HL-60/S4 treated with phorbol 12-myristate 13-acetate at 8.2 ng/mL for 4 days and 3 days (cell line): Measurements from ENCODE around the gene ERVW-1.
"Not testable (repeated sequence)": the region's sequence is repeated elsewhere in the genome, so short reads cannot be mapped to it uniquely, and the experiment has no call there.

Experiments
- in situ Hi-C: fragments of 300-500 bp; cut with MboI; formaldehyde crosslinking; loops from 2 replicates; pipeline ENCODE4 v1.15.0; 2022; ENCODE audit warnings: low sequenced_read_pairs

Gene ERVW-1

DNA sequence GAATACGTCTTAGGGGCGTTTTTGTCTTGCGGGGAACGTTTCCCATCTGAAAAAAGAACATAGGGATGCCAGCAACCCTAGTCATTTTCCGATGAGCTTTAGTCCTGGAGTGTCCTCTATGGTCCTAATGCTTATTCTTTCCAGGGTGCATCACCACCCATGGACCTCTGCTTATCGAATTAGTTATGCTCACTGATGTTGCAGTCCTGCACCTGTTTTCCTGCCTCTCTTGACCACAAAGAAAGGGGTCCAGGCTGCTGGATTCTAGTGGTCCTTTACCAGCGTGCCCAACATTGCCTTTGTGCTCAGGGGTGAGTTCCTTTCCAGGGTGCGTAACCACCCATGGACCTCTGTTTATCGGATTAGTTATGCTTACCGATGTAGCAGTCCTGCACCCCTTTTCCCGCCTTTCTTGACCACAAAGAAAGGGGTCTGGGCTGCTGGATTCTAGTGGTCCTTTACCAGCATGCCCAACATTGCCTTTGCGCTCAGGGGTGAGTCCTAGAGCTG, 2.4 kb downstream of the ERVW-1 start:
- in situ Hi-C loops, result not testable (repeated sequence)

DNA sequence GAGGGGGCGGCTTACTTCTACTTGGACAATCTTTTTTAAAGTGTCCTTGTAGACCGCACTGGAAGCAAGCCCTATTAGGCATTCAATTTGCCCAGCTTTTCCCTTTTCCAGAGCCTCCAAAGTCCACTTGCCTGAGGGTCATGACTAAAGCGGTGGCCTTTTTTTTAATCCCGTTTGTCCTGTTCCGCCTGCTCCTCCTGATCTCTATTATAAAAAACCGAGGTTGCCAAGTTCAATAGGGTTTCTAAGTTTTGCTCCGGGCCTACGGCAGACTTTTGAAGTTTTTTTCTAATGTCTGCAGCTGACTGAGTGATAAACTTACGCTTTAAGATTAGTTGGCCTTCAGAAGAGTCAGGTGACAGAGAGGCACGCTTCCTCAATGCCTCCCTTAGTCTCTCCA, 3.8 kb downstream of the ERVW-1 start:
- in situ Hi-C loops, result not testable (repeated sequence)

DNA sequence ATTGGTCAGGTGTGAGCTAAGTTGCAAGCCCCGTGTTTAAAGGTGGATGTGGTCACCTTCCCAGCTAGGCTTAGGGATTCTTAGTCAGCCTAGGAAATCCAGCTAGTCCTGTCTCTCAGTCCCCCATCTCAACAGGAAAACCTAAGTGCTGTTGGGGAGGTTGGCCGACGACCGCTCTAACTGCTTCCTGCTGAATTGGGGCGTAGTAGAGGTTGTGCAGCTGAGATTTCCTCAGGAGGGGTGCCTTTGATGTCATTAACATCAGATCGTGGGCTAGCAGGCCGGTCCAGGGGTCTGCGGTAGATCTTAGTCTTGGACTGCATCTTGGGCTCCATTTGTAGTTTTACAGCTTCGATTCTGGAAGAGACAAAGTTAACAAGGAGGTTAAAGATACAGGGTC, 9.2 kb downstream of the ERVW-1 start:
- in situ Hi-C loops, result not testable (repeated sequence)

DNA sequence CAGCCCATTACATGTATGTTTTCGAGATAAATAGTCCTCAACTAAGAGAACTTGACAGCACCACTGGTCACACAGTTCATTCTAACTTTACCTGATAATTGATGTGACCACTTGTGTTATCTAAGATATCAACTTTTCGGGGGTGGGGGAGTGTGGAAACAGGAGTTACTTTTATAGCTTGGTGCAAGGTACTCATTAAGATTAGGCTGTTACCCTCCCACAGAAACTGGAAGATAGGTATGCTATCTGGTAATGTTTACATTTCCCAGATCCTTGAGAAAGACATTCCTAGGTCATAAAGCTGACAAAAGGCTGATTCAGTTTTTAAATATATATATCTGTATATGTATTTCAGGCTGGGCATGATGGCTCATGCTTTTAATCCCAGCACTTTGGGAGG, 11.1 kb downstream of the ERVW-1 start:
- in situ Hi-C loops, result no loop called here

DNA sequence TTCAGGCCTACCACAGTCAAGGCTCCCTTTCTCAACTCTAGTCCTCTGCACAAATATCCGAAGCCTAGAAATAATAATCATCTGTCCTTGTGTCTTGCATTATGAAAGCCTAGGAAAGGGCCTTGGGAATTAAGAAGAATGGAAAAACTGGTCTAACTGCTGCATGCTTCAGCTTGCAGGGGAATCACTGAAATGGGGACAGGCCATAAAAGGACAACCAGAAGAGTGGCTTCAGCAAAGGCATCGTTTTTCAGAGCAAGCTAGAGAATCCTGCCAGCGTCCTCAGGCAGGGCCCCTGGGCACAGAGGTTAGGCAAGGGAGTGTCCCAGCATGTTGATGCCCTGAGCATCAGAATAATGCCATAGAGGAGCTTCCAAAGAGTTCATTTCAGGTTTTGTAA, 13.2 kb downstream of the ERVW-1 start:
- in situ Hi-C loops, result no loop called here

DNA sequence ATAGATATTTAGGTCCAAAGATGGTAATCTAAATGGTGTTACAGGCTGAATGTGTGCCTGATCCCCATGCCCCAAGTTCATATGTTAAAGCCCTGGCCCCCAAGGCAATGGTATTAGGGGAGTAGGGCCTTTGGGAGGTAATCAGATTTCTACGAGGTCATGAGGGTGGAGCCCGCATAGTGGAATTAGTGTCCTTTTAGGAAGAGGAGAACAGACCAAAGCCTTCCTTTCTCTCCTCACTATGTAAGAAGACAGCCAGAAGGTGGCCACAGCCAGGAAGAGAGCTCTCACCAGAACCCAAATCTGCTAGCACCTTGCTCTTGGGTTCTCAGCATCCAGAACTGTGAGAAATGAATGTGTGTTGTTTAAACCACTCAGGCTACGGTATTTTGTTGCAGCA, 15.2 kb downstream of the ERVW-1 start:
- in situ Hi-C loops, result no loop called here

DNA sequence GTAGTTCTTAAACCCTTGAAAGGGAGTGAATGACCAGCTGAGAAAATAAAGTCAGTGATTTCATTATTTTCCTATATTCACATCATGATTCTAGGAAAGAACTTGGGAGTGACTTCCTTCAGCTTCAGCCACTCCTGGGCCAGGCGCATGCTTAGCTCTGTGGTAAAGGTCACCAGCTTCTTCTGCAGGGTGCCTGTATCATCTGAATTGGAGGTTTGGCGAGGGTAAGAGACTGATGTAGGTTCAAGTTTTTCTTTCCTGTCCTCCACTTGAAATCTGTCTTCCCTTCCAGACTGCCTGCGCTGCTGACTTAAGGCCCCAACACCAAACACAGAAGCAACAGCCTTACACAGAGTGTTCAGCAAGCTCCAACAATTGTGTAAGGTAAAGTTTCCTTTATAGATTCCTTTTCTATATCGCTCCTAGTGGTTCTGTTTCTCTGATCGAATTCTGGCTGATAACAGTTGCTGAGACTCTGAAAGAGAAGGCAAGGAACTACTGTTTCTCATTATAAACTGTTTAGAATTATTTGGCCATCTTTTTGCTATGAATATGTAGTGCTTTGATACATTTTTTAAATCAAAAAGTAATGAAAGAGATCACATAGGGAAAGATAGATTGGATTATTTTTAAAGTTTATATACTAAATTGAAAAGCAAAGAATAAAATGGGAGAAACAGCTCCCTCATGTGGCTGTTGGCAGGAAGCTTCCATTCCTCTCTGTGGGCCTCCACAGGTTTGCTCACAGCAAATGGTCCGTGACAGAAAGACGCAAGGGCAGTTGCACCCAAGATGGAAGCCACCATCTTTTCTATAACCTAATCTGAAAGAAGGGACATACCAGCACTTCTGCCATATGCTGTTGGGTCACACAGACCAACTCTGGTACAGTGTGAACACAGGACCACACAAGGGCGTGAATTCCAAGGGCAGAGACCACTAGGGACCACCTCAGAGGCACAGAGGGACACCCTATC, 16.4 kb downstream of the ERVW-1 start:
- in situ Hi-C loops, result no loop called here

DNA sequence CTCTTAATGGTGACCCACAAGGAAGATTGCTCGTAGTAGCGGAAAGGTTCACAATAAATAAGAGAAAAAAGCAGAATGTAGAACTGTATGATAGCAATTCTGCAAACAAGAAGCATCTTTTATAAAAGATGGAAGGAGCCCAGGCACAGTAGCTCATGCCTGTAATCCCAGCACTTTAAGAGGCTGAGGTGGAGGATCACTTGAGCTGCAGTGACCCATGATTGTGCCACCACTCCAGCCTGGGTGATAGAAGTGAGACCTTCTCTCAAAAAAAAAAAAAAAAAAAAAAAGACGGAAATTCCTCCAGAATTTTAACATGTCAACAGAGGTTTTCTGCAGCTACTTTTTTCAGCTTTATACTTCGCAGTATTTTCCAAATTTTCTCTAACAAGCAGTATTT, 17.2 kb downstream of the ERVW-1 start:
- in situ Hi-C loops, result no loop called here

DNA sequence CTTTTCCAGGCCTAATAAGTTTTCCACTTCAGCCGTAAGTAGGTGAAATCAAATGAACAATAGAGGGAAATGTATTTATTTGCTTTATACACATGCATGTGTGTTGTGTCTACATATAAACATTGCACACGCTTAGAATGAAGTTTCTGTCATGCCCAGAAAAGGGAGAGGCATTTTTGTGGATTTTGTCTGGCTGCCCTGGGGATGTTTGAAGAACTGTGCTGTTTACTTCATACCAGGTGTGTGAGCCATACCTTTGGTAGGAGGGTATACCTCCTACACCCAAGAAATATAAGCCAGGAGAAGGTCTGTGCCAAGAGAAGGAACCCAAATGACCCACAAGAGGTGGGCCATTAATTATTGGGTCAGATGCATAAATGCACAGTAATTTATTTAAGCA, 17.6 kb downstream of the ERVW-1 start:
- in situ Hi-C loops, result no loop called here

DNA sequence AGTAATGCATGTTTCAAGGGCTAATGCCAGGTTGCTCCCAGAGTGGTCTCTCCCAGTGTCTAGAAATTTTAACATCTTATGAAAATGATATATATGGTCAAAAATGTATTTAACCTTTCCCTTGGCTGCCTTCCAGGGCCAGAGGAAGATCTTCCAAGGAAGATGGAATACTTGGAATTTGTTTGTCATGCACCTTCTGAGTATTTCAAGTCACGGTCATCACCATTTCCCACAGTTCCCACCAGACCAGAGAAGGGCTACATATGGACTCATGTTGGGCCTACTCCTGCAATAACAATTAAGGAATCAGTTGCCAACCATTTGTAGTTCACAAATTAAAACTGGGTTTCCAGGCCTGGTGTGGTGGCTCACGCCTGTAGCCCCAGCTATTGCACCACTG, 21.5 kb downstream of the ERVW-1 start:
- in situ Hi-C loops, result no loop called here

DNA sequence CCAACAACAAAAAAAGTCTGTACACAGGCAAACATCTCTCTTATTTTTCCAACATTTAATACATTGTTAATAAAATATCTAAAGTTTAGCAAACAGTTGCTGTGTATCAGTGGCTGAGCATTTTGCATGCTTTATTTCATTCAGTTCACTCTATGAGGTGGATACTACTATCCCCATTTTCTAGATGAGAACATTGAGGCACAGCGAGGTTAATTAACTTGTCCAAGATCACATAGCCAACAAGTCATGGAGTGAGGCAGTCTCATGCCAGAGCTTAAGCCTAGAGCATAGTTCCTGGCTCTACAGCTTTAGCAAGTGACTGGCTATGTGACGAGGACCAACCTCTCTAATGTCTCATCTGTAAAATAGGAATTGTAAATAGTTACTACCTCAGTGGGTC, 26.1 kb downstream of the ERVW-1 start:
- in situ Hi-C loops, result no loop called here

DNA sequence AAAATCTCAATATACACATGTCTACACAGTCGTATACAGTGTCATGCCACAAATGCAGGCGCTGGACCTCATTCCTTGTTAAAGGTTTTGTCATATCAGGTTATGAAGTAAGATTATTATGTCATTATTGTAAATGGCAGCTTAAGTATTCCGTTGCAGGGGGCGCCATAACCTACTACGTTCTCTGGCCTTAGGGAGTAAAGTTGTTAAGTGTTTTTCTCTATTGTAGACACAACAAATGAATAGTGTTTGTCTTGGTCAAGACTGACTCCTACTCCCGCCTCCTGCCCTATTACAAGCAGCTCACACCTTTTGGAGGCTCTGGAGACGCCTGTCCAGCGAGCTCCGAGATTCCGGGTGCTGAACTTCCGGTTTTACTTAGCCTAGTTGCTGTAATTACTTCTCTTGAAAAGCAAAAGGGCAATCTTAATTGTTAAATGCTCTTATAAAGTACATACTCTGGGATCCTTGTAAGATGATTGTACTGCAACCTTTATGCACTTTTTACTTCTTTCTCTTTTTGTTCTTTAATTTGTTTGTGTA, 29.5 kb downstream of the ERVW-1 start:
- in situ Hi-C loops, result no loop called here

DNA sequence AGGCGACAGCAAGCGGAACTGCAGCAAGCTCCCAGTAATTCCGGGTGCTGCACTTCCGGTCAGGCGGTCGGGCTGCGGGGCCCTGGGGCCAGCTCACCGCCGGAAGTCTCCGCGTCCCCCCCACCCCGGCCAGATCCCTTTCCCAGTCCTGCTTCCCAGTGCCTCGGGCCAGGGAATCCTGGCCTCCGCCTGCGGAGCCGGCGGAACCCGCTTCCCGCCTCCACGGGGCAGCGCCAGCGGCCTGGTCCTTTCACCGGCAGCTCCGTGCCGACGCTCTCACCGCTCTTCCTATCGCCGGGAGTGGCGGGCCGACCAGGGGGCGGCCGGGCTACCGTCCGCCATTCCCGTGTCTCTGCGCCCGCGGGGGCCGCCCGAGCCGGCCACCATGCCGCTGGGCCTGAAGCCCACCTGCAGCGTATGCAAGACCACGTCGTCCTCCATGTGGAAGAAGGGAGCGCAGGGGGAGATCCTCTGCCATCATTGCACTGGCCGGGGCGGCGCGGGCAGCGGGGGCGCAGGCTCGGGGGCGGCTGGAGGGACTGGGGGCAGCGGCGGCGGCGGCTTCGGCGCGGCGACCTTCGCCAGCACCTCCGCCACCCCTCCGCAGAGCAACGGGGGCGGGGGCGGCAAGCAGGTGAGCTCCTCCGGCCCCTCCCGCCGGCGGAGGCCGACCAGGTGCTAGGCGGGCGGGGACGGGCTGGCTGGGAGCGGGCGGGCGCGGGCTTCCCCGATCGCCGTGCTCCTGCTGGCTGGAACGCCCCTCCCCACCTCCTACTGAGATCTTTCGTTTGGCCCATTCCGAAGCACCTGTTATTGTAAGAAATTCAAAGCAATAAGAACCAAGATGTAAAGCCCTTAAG, 30.2 kb downstream of the ERVW-1 start, which contains the start of gene GATAD1:
TSS of gene GATAD1 (plus strand) at position 138 of the 860 bp plus-strand sequence. CDS start at position 386, 248 bp downstream.
- in situ Hi-C loops, result no loop called here

DNA sequence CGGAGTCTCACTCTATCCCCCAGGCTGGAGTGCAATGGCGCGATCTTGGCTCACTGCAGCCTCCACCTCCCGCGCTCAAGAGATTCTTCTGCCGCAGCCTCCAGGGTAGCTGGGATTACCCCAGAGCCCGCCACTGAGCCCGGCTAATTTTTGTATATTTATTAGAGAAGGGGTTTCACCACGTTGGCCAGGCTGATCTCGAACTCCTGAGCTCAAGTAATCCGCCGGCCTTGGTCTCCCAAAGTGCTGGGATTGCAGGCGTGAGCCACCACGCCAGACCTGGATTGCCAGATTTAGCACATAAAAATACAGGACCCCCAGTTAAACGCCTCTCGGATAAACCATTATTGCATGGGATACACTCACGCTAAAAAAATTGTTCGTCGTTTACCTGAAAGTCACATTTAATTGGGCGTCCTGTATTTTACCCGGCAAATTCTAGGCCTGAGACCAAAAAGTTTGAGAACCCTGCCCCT, 30.8 kb downstream of the ERVW-1 start:
- in situ Hi-C loops, result no loop called here

DNA sequence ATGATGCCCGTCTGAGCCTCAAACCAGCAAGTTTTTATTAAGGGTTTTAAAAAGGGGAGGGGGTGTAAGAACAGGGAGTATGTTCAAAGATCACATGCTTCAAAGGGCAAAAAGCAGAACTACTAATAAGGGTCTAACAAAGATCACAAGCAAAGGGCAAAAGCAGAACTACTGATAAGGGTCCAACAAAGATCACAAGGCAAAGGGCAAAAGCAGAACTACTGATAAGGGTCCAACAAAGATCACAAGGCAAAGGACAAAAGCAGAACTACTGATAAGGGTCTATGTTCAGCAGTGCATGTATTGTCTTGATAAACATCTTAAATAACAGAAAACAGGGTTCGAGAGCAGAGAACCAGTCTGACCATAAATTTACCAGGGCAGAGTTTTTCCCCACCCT, 35.0 kb downstream of the ERVW-1 start:
- in situ Hi-C loops, result not testable (repeated sequence)

DNA sequence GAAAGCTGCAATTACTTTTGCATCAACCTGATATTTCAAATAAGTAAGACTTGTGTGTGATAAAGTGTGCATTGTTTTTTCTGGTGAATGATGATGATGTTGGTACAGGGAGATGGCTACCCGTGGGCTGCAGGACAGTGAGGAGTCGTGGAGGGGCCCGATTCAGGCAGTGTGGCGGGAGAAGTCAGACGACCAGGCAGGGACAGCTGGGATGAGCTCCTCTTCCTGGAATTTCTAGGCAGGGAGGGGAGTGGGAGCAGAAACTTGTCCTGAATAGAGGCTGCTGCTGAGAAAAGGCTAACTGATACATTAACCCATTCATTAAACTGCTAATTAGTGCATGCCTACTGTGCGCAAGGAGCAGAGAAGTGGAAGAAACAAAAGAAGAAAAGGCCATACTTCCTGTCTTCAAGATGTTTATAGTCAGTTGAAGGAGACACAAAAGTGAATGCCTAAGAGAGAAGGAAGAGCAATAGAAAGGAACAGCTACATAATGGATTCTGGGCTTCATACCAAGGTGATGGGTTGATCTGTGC, 39.7 kb downstream of the ERVW-1 start:
- in situ Hi-C loops, result no loop called here

DNA sequence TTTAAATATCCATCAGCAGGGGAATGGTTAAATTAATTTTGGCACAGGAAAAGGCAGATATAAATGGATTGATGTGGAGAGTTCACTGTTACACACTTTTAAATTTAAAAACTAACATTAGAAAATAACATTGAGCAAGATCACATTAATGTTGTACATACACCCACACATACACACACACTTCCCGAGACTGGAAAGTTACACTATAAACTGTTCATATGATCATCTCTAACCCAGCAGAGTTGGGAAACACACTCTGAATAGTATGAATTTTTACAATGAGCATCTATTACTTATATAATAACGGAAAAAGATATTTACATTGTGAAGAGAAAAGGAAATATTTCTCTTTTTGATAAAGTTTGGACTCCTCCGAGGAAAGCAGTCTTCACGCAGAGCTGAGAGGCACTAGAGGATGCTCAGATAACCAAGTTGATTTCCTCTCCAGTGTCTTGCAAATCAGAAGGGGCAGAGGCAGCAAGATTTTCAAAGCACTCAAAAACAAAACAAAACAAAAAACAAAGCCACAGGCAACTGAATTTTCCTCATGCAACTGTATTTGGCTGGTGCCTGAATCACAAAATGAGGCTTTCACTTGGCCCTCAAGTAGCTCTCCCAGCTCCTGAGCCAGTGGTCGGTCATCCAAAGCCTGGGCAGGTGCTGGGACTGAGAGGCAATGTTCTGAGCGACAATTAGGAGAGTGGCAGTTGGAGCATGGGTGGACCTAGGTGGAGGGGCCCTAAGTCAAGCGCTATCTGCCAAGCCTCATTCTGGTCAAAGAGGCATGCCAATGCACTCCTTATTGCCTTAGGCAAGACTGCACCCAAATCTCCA, 40.9 kb downstream of the ERVW-1 start:
- in situ Hi-C loops, result no loop called here

DNA sequence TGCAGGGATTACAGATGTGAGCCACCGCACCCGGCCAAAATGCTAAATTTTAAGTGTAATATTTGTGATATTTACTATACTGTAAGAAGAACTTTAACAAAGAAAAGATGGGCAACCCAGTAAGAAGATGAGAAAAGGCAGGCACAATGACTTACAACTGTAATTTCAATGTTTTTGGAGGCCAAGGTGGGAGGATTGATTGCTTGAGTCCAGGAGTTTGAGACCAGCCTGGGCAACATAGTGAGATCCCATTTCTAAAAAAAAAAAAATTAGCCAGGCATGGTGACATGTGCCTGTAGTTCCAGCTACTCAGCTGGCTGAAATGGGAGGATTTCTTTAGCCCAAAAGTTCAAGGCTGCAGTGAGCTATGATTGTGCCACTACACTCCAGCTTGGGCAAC, 42.2 kb downstream of the ERVW-1 start:
- in situ Hi-C loops, result no loop called here

DNA sequence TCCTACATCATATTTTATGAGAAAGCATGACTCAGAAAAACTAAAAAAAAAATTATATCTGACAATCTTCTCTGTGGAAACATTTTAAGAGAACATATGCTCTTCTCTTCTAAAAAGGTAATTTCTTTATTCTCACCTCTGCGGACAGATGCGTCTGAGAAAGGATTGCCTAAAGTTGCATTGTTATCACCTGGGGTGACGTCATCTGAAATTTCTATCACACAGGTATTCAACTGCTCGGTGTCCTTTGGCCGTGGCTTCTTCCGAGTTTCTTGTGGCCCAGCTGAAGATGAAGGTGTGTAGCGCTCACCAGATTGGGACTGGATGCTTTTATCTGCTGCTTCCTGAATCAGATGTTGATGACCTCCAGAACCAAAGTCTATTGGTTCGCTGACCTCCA, 44.7 kb downstream of the ERVW-1 start:
- in situ Hi-C loops, result no loop called here
